Measurements from ENCODE around the gene RPTOR.

RPTOR gene

GRCh38 chr17:80960797-80961452 is 416.3 kb downstream of the RPTOR start:
- Histone ChIP-seq H3K4me3 (ENCODE audit: low read length) (no peak overlapping the region), H3K27ac (ENCODE audit: low read depth, low read length) (no peak overlapping the region), H3K36me3 (ENCODE audit: insufficient read depth, low read length) (peaks cover 2% of the 10 kb centered on the region; the same call in 1 of the 2 replicates), H3K9me3 (ENCODE audit: insufficient read depth, low read depth, low read length) (no peaks in the 10 kb centered on the region), H3K27me3 (ENCODE audit: insufficient read depth, low read length) (no peaks in the 10 kb centered on the region), H3K4me1 (ENCODE audit: insufficient read depth, low read length) (no peaks in the 10 kb centered on the region), H3K9ac (ENCODE audit: low read depth, low read length) (no peak overlapping the region)
- WGBS = 95% methylated on average over 31 of the region's 31 CpGs

- WGBS = 95% methylated on average over 21 of the region's 21 CpGs
- no peaks in the 10 kb centered on the region for H3K9me3 ChIP-seq (ENCODE audit: insufficient read depth, low read depth, low read length)
- no peaks in the 10 kb centered on the region for H3K27me3 ChIP-seq (ENCODE audit: insufficient read depth, low read length)
- no peak overlapping the region for H3K27ac ChIP-seq (ENCODE audit: low read depth, low read length)
- H3K4me1 ChIP-seq (ENCODE audit: insufficient read depth, low read length) = no peaks in the 10 kb centered on the region
- H3K4me3 ChIP-seq (ENCODE audit: low read length) = no peak overlapping the region
- H3K36me3 ChIP-seq (ENCODE audit: insufficient read depth, low read length) = peaks cover 2% of the 10 kb centered on the region; the same call in 1 of the 2 replicates
- no peak overlapping the region for H3K9ac ChIP-seq (ENCODE audit: low read depth, low read length)
Measured at GRCh38 chr17:80961541-80962330, 417.1 kb downstream of the RPTOR start.

- H3K9ac ChIP-seq (ENCODE audit: low read depth, low read length) = no peak overlapping the region
- 95% methylated on average over 35 of the region's 41 CpGs for WGBS
- H3K4me3 ChIP-seq (ENCODE audit: low read length) = no peak overlapping the region
Measured at GRCh38 chr17:80962356-80963329, 418.0 kb downstream of the RPTOR start.

GRCh38 chr17:80963812-80964543 is 419.3 kb downstream of the RPTOR start:
- H3K9ac ChIP-seq (ENCODE audit: low read depth, low read length) = no peak overlapping the region
- 87% methylated on average over 49 of the region's 49 CpGs for WGBS
- H3K4me3 ChIP-seq (ENCODE audit: low read length) = no peak overlapping the region
- H3K36me3 ChIP-seq (ENCODE audit: insufficient read depth, low read length) = peaks cover 2% of the 10 kb centered on the region; the same call in 1 of the 2 replicates
- H3K27me3 ChIP-seq (ENCODE audit: insufficient read depth, low read length) = no peaks in the 10 kb centered on the region
- H3K9me3 ChIP-seq (ENCODE audit: insufficient read depth, low read depth, low read length) = no peaks in the 10 kb centered on the region
- no peak overlapping the region for H3K27ac ChIP-seq (ENCODE audit: low read depth, low read length)
- no peaks in the 10 kb centered on the region for H3K4me1 ChIP-seq (ENCODE audit: insufficient read depth, low read length)

More at GRCh38 chr17:80962356-80963329, 418.0 kb downstream of the RPTOR start:
- no peaks in the 10 kb centered on the region for H3K4me1 ChIP-seq (ENCODE audit: insufficient read depth, low read length)
- no peaks in the 10 kb centered on the region for H3K9me3 ChIP-seq (ENCODE audit: insufficient read depth, low read depth, low read length)
- H3K27me3 ChIP-seq (ENCODE audit: insufficient read depth, low read length) = no peaks in the 10 kb centered on the region
- H3K27ac ChIP-seq (ENCODE audit: low read depth, low read length) = no peak overlapping the region
- H3K36me3 ChIP-seq (ENCODE audit: insufficient read depth, low read length) = peaks cover 2% of the 10 kb centered on the region; the same call in 1 of the 2 replicates

GRCh38 chr17:80964544-80964856 is 419.9 kb downstream of the RPTOR start:
- H3K27me3 ChIP-seq (ENCODE audit: insufficient read depth, low read length) = no peaks in the 10 kb centered on the region
- H3K4me1 ChIP-seq (ENCODE audit: insufficient read depth, low read length) = no peaks in the 10 kb centered on the region
- 85% methylated on average over 14 of the region's 14 CpGs for WGBS
- H3K9ac ChIP-seq (ENCODE audit: low read depth, low read length) = no peak overlapping the region
- no peak overlapping the region for H3K4me3 ChIP-seq (ENCODE audit: low read length)
- H3K27ac ChIP-seq (ENCODE audit: low read depth, low read length) = no peak overlapping the region
- H3K9me3 ChIP-seq (ENCODE audit: insufficient read depth, low read depth, low read length) = no peaks in the 10 kb centered on the region
- H3K36me3 ChIP-seq (ENCODE audit: insufficient read depth, low read length) = peaks cover 2% of the 10 kb centered on the region; the same call in 1 of the 2 replicates

GRCh38 chr17:80964859-80965580 is 420.4 kb downstream of the RPTOR start:
- H3K27ac ChIP-seq (ENCODE audit: low read depth, low read length) = no peak overlapping the region
- H3K27me3 ChIP-seq (ENCODE audit: insufficient read depth, low read length) = no peaks in the 10 kb centered on the region
- 93% methylated on average over 36 of the region's 36 CpGs for WGBS
- H3K9me3 ChIP-seq (ENCODE audit: insufficient read depth, low read depth, low read length) = no peaks in the 10 kb centered on the region
- peaks cover 2% of the 10 kb centered on the region; the same call in 1 of the 2 replicates for H3K36me3 ChIP-seq (ENCODE audit: insufficient read depth, low read length)
- H3K9ac ChIP-seq (ENCODE audit: low read depth, low read length) = no peak overlapping the region
- H3K4me3 ChIP-seq (ENCODE audit: low read length) = no peak overlapping the region
- H3K4me1 ChIP-seq (ENCODE audit: insufficient read depth, low read length) = no peaks in the 10 kb centered on the region

- Histone ChIP-seq H3K36me3 (ENCODE audit: insufficient read depth, low read length) (peaks cover 2% of the 10 kb centered on the region; the same call in 1 of the 2 replicates), H3K4me1 (ENCODE audit: insufficient read depth, low read length) (no peaks in the 10 kb centered on the region), H3K9me3 (ENCODE audit: insufficient read depth, low read depth, low read length) (no peaks in the 10 kb centered on the region), H3K27ac (ENCODE audit: low read depth, low read length) (no peak overlapping the region), H3K4me3 (ENCODE audit: low read length) (no peak overlapping the region), H3K27me3 (ENCODE audit: insufficient read depth, low read length) (no peaks in the 10 kb centered on the region), H3K9ac (ENCODE audit: low read depth, low read length) (no peak overlapping the region)
- WGBS = 92% methylated on average over 21 of the region's 21 CpGs
Measured at GRCh38 chr17:80965606-80966005, 421.0 kb downstream of the RPTOR start.

GRCh38 chr17:80967404-80967872 is 422.8 kb downstream of the RPTOR start:
- 96% methylated on average over 19 of the region's 19 CpGs for WGBS
- Histone ChIP-seq H3K4me1 (ENCODE audit: insufficient read depth, low read length) (no peaks in the 10 kb centered on the region), H3K9me3 (ENCODE audit: insufficient read depth, low read depth, low read length) (no peaks in the 10 kb centered on the region), H3K9ac (ENCODE audit: low read depth, low read length) (no peak overlapping the region), H3K27me3 (ENCODE audit: insufficient read depth, low read length) (no peaks in the 10 kb centered on the region), H3K27ac (ENCODE audit: low read depth, low read length) (no peak overlapping the region), H3K4me3 (ENCODE audit: low read length) (no peak overlapping the region), H3K36me3 (ENCODE audit: insufficient read depth, low read length) (peaks cover 2% of the 10 kb centered on the region; the same call in 1 of the 2 replicates)

- Histone ChIP-seq H3K9me3 (ENCODE audit: insufficient read depth, low read depth, low read length) (no peaks in the 10 kb centered on the region), H3K27me3 (ENCODE audit: insufficient read depth, low read length) (no peaks in the 10 kb centered on the region), H3K36me3 (ENCODE audit: insufficient read depth, low read length) (peaks cover 2% of the 10 kb centered on the region; the same call in 1 of the 2 replicates), H3K4me3 (ENCODE audit: low read length) (no peak overlapping the region), H3K9ac (ENCODE audit: low read depth, low read length) (no peak overlapping the region), H3K27ac (ENCODE audit: low read depth, low read length) (no peak overlapping the region), H3K4me1 (ENCODE audit: insufficient read depth, low read length) (no peaks in the 10 kb centered on the region)
- 91% methylated on average over 17 of the region's 17 CpGs for WGBS
Measured at GRCh38 chr17:80968602-80969029, 424.0 kb downstream of the RPTOR start.
